Endothelial cell of umbilical vein (primary cell): ENCODE measurements around the gene SOSTDC1.

Experiments used
- EZH2 ChIP-seq: IDR thresholded peaks from 2 replicates; pipeline ENCODE4 v1.6.1; 2012; ENCODE audit warnings: borderline replicate concordance, low read depth, mild to moderate bottlenecking, moderate library complexity, low read length, inconsistent platforms; ENCODE audit not compliant: severe bottlenecking
- FOS ChIP-seq: IDR thresholded peaks from 2 replicates; pipeline ENCODE4 v1.6.1; 2011; ENCODE audit warnings: mild to moderate bottlenecking, low read length, moderate library complexity, borderline replicate concordance; ENCODE audit not compliant: insufficient read depth
- GATA2 ChIP-seq: IDR thresholded peaks from 2 replicates; pipeline ENCODE4 v1.7.0; 2011; ENCODE audit warnings: low read depth, mild to moderate bottlenecking, moderate library complexity, mixed read lengths, low read length; ENCODE audit not compliant: insufficient read length, insufficient read depth
- JUN ChIP-seq: IDR thresholded peaks from 2 replicates; pipeline ENCODE4 v1.6.1; 2011; ENCODE audit warnings: borderline replicate concordance, low read depth; ENCODE audit not compliant: insufficient read length, insufficient read depth
- POLR2A ChIP-seq: IDR thresholded peaks from 2 replicates; pipeline ENCODE4 v1.6.1; 2012; ENCODE audit warnings: low read depth, mild to moderate bottlenecking, control low read depth, low read length
- POLR2AphosphoS5 ChIP-seq: IDR thresholded peaks from 2 replicates; pipeline ENCODE4 v1.6.1; 2012; ENCODE audit warnings: low read depth, mild to moderate bottlenecking, control low read depth, low read length, moderate library complexity; ENCODE audit not compliant: insufficient read depth
- TF ChIP-seq, protein P1 (sequence below), 2 donors: IDR thresholded peaks; 1 replicate in 1 of 2; 2 replicates in 1 of 2; pipeline ENCODE4 v1.5.1; 2011; ENCODE audit warnings: low read length in 2 of 2, mild to moderate bottlenecking in 2 of 2, moderate library complexity in 2 of 2, control low read depth in 1 of 2, inconsistent platforms in 1 of 2, low read depth in 1 of 2; ENCODE audit not compliant: insufficient read depth in 1 of 2; ENCODE audit errors: extremely low read depth in 1 of 2
- TF ChIP-seq, protein P2 (sequence below): IDR thresholded peaks from 2 replicates; pipeline ENCODE4 v1.6.1; 2011; ENCODE audit not compliant: insufficient read depth, insufficient read length

DNA sequence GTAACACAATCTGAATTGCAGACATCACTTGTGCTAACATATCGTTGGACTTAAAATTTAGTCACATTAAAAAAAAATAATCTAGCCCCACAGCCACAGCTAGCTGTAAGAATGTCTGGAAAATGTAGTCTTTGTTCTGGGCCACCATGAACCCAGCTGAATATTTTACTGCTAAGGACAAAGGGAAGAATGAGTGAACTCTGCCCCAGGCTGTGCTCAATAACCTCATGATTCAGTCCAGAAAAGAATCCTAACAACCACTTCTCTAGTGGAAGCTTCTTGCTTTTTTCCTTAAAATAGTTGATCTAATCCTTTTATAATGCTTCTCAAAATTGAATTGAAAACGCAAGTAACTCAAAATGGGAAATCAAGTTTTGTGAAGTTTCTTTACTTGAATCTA is 25.6 kb upstream of the SOSTDC1 start:
- TF ChIP-seq, protein P1, sequence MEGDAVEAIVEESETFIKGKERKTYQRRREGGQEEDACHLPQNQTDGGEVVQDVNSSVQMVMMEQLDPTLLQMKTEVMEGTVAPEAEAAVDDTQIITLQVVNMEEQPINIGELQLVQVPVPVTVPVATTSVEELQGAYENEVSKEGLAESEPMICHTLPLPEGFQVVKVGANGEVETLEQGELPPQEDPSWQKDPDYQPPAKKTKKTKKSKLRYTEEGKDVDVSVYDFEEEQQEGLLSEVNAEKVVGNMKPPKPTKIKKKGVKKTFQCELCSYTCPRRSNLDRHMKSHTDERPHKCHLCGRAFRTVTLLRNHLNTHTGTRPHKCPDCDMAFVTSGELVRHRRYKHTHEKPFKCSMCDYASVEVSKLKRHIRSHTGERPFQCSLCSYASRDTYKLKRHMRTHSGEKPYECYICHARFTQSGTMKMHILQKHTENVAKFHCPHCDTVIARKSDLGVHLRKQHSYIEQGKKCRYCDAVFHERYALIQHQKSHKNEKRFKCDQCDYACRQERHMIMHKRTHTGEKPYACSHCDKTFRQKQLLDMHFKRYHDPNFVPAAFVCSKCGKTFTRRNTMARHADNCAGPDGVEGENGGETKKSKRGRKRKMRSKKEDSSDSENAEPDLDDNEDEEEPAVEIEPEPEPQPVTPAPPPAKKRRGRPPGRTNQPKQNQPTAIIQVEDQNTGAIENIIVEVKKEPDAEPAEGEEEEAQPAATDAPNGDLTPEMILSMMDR (IDR thresholded peaks at IDR 0.05; ENCODE audit: extremely low read depth in 1 of 2, insufficient read depth in 1 of 2, low read depth in 1 of 2, low read length in 2 of 2) = no peak
- TF ChIP-seq POLR2A (no peak), EZH2 (no peak), JUN (no peak), GATA2 (no peak), POLR2AphosphoS5 (no peak), FOS (no peak)
- TF ChIP-seq, protein P2, sequence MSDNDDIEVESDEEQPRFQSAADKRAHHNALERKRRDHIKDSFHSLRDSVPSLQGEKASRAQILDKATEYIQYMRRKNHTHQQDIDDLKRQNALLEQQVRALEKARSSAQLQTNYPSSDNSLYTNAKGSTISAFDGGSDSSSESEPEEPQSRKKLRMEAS = no peak
